Stimulated activated naive CD8-positive, alpha-beta T cell treated with anti-CD3 and anti-CD28 coated beads, Interleukin-15, amount 100 ng/mL, for 72 hours (primary cell): ENCODE measurements around the gene RFPL4AL1.
A peak's percentile ranks its signal among the peaks of the same experiment; 100 is the strongest.
"Not testable (repeated sequence)": the region's sequence is repeated elsewhere in the genome, so short reads cannot be mapped to it uniquely, and the experiment has no call there.

Experiments
- ATAC-seq: fragments of 150-1000 bp; cut with Tn5 transposase; 2 replicates; pipeline ENCODE4 v1.10.0; 2021; ENCODE audit warnings: mild to moderate bottlenecking, moderate library complexity
- DNase-seq, 2 donors: peaks; one replicate each; pipeline ENCODE4 v3.0.0; 2021 to 2022
- H3K27ac Mint-ChIP-seq, 2 donors: one replicate each; pipeline ENCODE4 v1.8.0; 2022; ENCODE audit warnings: mild to moderate bottlenecking in 2 of 2, mixed read lengths in 2 of 2, moderate library complexity in 2 of 2
- H3K27me3 Mint-ChIP-seq: one replicate; pipeline ENCODE4 v1.8.0; 2022; ENCODE audit warnings: mixed read lengths
- H3K4me1 Mint-ChIP-seq: one replicate; pipeline ENCODE4 v1.8.0; 2022; ENCODE audit warnings: mild to moderate bottlenecking, mixed read lengths
- H3K4me3 Mint-ChIP-seq, 2 donors: one replicate each; pipeline ENCODE4 v1.8.0; 2022; ENCODE audit warnings: mild to moderate bottlenecking in 2 of 2, mixed read lengths in 2 of 2, moderate library complexity in 1 of 2
- H3K9me3 Mint-ChIP-seq, 2 donors: one replicate each; pipeline ENCODE4 v1.8.0; 2022; ENCODE audit warnings: mixed read lengths in 2 of 2

RFPL4AL1 gene

GRCh38 chr19:55768818-55769217, at the start of gene RFPL4AL1:
Gene RFPL4AL1, plus strand, starts transcription at chr19:55769118. Its CDS starts 2,687 bp downstream, at chr19:55771805.
- not testable (repeated sequence) for H3K4me3 Mint-ChIP-seq, H3K27ac Mint-ChIP-seq, ATAC-seq, H3K4me1 Mint-ChIP-seq, DNase-seq
- peaks cover 0 to 15% of the 10 kb centered on the region in 2 donors for H3K9me3 Mint-ChIP-seq
- H3K27me3 Mint-ChIP-seq = peaks cover 35% of the 10 kb centered on the region

GRCh38 chr19:55720214-55720746, 48.6 kb upstream of the RFPL4AL1 start:
- ATAC-seq = no peak
- Mint-ChIP-seq H3K27me3 (peaks cover 63% of the 10 kb centered on the region), H3K4me1 (no peaks in the 10 kb centered on the region), H3K27ac (no peak overlapping the region), H3K9me3 (peaks cover 23 to 24% of the 10 kb centered on the region in 2 donors), H3K4me3 (no peak overlapping the region)
- no peak for DNase-seq

GRCh38 chr19:55720801-55721200, 48.1 kb upstream of the RFPL4AL1 start:
- Mint-ChIP-seq H3K4me3 (no peak overlapping the region), H3K9me3 (peaks cover 23 to 24% of the 10 kb centered on the region in 2 donors), H3K27me3 (peaks cover 63% of the 10 kb centered on the region), H3K27ac (no peak overlapping the region), H3K4me1 (no peaks in the 10 kb centered on the region)
- ATAC-seq = no peak
- no peak for DNase-seq

- peaks cover 23 to 24% of the 10 kb centered on the region in 2 donors for H3K9me3 Mint-ChIP-seq
- H3K4me1 Mint-ChIP-seq = no peaks in the 10 kb centered on the region
- H3K27me3 Mint-ChIP-seq = peaks cover 57% of the 10 kb centered on the region
- H3K27ac Mint-ChIP-seq = no peak overlapping the region
- H3K4me3 Mint-ChIP-seq = no peak overlapping the region
- ATAC-seq (no peak), DNase-seq (no peak)
These were observed 45.4 kb upstream of the RFPL4AL1 start for GRCh38 chr19:55723491-55723890.

- H3K4me3 Mint-ChIP-seq, H3K4me1 Mint-ChIP-seq, DNase-seq, H3K27ac Mint-ChIP-seq, ATAC-seq: not testable (repeated sequence)
- Mint-ChIP-seq H3K27me3 (peaks cover 16% of the 10 kb centered on the region), H3K9me3 (peaks cover 12 to 19% of the 10 kb centered on the region in 2 donors)
These were observed 38.5 kb upstream of the RFPL4AL1 start for GRCh38 chr19:55730378-55730777.

GRCh38 chr19:55738302-55738701, 30.6 kb upstream of the RFPL4AL1 start, which contains the start of gene NLRP9:
Gene NLRP9, minus strand, starts transcription at chr19:55738402. Its CDS starts 28 bp downstream, at chr19:55738374.
- DNase-seq (no peak), ATAC-seq (no peak)
- Mint-ChIP-seq H3K4me1 (no peaks in the 10 kb centered on the region), H3K4me3 (no peak within 1 kb of the TSS), H3K27ac (no peak within 1 kb of the TSS), H3K9me3 (no peaks in the 10 kb centered on the region), H3K27me3 (peaks cover 10% of the 10 kb centered on the region)

GRCh38 chr19:55750715-55751114, 18.2 kb upstream of the RFPL4AL1 start:
- no peaks in the 10 kb centered on the region for H3K4me1 Mint-ChIP-seq
- no peaks in the 10 kb centered on the region for H3K9me3 Mint-ChIP-seq
- no peak overlapping the region for H3K27ac Mint-ChIP-seq
- peaks cover 7% of the 10 kb centered on the region for H3K27me3 Mint-ChIP-seq
- no peak overlapping the region for H3K4me3 Mint-ChIP-seq
- DNase-seq = no peak
- no peak for ATAC-seq

GRCh38 chr19:55753401-55753800, 15.5 kb upstream of the RFPL4AL1 start:
- no peak overlapping the region for H3K4me3 Mint-ChIP-seq
- no peaks in the 10 kb centered on the region for H3K9me3 Mint-ChIP-seq
- H3K27ac Mint-ChIP-seq = no peak overlapping the region
- no peak for ATAC-seq
- H3K27me3 Mint-ChIP-seq = peaks cover 12% of the 10 kb centered on the region
- DNase-seq = no peak
- no peaks in the 10 kb centered on the region for H3K4me1 Mint-ChIP-seq

- Mint-ChIP-seq H3K27me3 (peaks cover 21% of the 10 kb centered on the region), H3K27ac (peak overlapping the region in 1 of 2 donors; percentile 48)
- not testable (repeated sequence) for H3K4me1 Mint-ChIP-seq, H3K9me3 Mint-ChIP-seq, H3K4me3 Mint-ChIP-seq, DNase-seq, ATAC-seq
These were observed 12.1 kb upstream of the RFPL4AL1 start for GRCh38 chr19:55756808-55757207.

GRCh38 chr19:55758797-55759196, 10.1 kb upstream of the RFPL4AL1 start, which contains the start of gene RFPL4A:
Gene RFPL4A, plus strand, starts transcription at chr19:55759097. Its CDS starts 2,704 bp downstream, at chr19:55761801.
- not testable (repeated sequence) for H3K4me3 Mint-ChIP-seq, DNase-seq, ATAC-seq, H3K27ac Mint-ChIP-seq, H3K4me1 Mint-ChIP-seq, H3K9me3 Mint-ChIP-seq
- H3K27me3 Mint-ChIP-seq = peaks cover 14% of the 10 kb centered on the region

GRCh38 chr19:55766466-55766865, 2.5 kb upstream of the RFPL4AL1 start:
- no peak overlapping the region for H3K4me3 Mint-ChIP-seq
- H3K27ac Mint-ChIP-seq = no peak overlapping the region
- ATAC-seq = no peak
- no peak for DNase-seq
- no peaks in the 10 kb centered on the region for H3K4me1 Mint-ChIP-seq
- peaks cover 35% of the 10 kb centered on the region for H3K27me3 Mint-ChIP-seq
- H3K9me3 Mint-ChIP-seq = peaks cover 0 to 15% of the 10 kb centered on the region in 2 donors

- not testable (repeated sequence) for H3K4me3 Mint-ChIP-seq, H3K27ac Mint-ChIP-seq, ATAC-seq, H3K4me1 Mint-ChIP-seq, DNase-seq
- Mint-ChIP-seq H3K9me3 (peaks cover 0 to 15% of the 10 kb centered on the region in 2 donors), H3K27me3 (peaks cover 32% of the 10 kb centered on the region)
These were observed 714 bp downstream of the RFPL4AL1 start for GRCh38 chr19:55769632-55770031.

GRCh38 chr19:55777528-55777927, 8.6 kb downstream of the RFPL4AL1 start:
- no peak for ATAC-seq
- peaks cover 53% of the 10 kb centered on the region for H3K27me3 Mint-ChIP-seq
- no peak overlapping the region for H3K4me3 Mint-ChIP-seq
- H3K9me3 Mint-ChIP-seq = no peaks in the 10 kb centered on the region
- H3K27ac Mint-ChIP-seq = no peak overlapping the region
- DNase-seq = no peak
- no peaks in the 10 kb centered on the region for H3K4me1 Mint-ChIP-seq

- Mint-ChIP-seq H3K9me3 (no peaks in the 10 kb centered on the region), H3K4me1 (no peaks in the 10 kb centered on the region), H3K4me3 (no peak overlapping the region), H3K27ac (no peak overlapping the region), H3K27me3 (peaks cover 61% of the 10 kb centered on the region)
- no peak for ATAC-seq
- no peak for DNase-seq
These were observed 9.4 kb downstream of the RFPL4AL1 start for GRCh38 chr19:55778331-55778730.

- no peak for DNase-seq
- Mint-ChIP-seq H3K27ac (no peak overlapping the region), H3K4me1 (no peaks in the 10 kb centered on the region), H3K27me3 (peaks cover 74% of the 10 kb centered on the region), H3K9me3 (no peaks in the 10 kb centered on the region), H3K4me3 (no peak overlapping the region)
- no peak for ATAC-seq
These were observed 12.2 kb downstream of the RFPL4AL1 start for GRCh38 chr19:55781112-55781511.

- Mint-ChIP-seq H3K27ac (no peak overlapping the region), H3K27me3 (peaks cover 26% of the 10 kb centered on the region), H3K4me1 (no peaks in the 10 kb centered on the region), H3K9me3 (no peaks in the 10 kb centered on the region), H3K4me3 (no peak overlapping the region)
- ATAC-seq = no peak
- no peak for DNase-seq
These were observed 26.1 kb downstream of the RFPL4AL1 start for GRCh38 chr19:55795021-55795420.

- no peak overlapping the region for H3K27ac Mint-ChIP-seq
- peaks cover 25% of the 10 kb centered on the region for H3K27me3 Mint-ChIP-seq
- DNase-seq = no peak
- peaks cover 6 to 15% of the 10 kb centered on the region in 2 donors for H3K9me3 Mint-ChIP-seq
- ATAC-seq = no peak
- no peaks in the 10 kb centered on the region for H3K4me1 Mint-ChIP-seq
- no peak overlapping the region for H3K4me3 Mint-ChIP-seq
These were observed 32.5 kb downstream of the RFPL4AL1 start for GRCh38 chr19:55801416-55801815.
